ENCODE measurements around the gene FHIP1A. TPM values are rescaled to one million over a fixed set of nuclear protein-coding genes. Genes with fewer than 3 reads are reported as not detected.

FHIP1A gene
- total RNA-seq, 1 donor from 2014 or later = 1.7 TPM

GRCh38 chr4:151454513-151454912 is 45.5 kb downstream of the FHIP1A start:
- Mint-ChIP-seq H3K27ac (ENCODE audit: unreplicated experiment) (no peak overlapping the region), H3K9me3 (ENCODE audit: low read depth) (no peaks in the 10 kb centered on the region)

GRCh38 chr4:151455212-151455611 is 46.2 kb downstream of the FHIP1A start:
- Mint-ChIP-seq H3K9me3 (ENCODE audit: low read depth) (no peaks in the 10 kb centered on the region), H3K4me3 (ENCODE audit: unreplicated experiment) (no peak overlapping the region), H3K4me1 (ENCODE audit: low read depth) (peaks cover 5% of the 10 kb centered on the region), H3K27me3 (ENCODE audit: low read depth) (no peaks in the 10 kb centered on the region), H3K27ac (ENCODE audit: unreplicated experiment) (no peak overlapping the region), H3K36me3 (ENCODE audit: low read depth) (no peaks in the 10 kb centered on the region)
- no peak for DNase-seq (ENCODE audit: low spot score)
- no peak for TF ChIP-seq CTCF (IDR thresholded peaks at IDR 0.05)

More at GRCh38 chr4:151454513-151454912, 45.5 kb downstream of the FHIP1A start:
- Mint-ChIP-seq H3K4me1 (ENCODE audit: low read depth) (peaks cover 5% of the 10 kb centered on the region), H3K27me3 (ENCODE audit: low read depth) (no peaks in the 10 kb centered on the region), H3K36me3 (ENCODE audit: low read depth) (no peaks in the 10 kb centered on the region), H3K4me3 (ENCODE audit: unreplicated experiment) (no peak overlapping the region)
- TF ChIP-seq CTCF (IDR thresholded peaks at IDR 0.05) = no peak
- DNase-seq (ENCODE audit: low spot score) = no peak

- no peaks in the 10 kb centered on the region for H3K27me3 Mint-ChIP-seq (ENCODE audit: low read depth)
- H3K36me3 Mint-ChIP-seq (ENCODE audit: low read depth) = no peaks in the 10 kb centered on the region
- peaks cover 9% of the 10 kb centered on the region for H3K4me1 Mint-ChIP-seq (ENCODE audit: low read depth)
- no peak for TF ChIP-seq CTCF (IDR thresholded peaks at IDR 0.05)
- H3K4me3 Mint-ChIP-seq (ENCODE audit: unreplicated experiment) = no peak overlapping the region
- H3K9me3 Mint-ChIP-seq (ENCODE audit: low read depth) = no peaks in the 10 kb centered on the region
- no peak overlapping the region for H3K27ac Mint-ChIP-seq (ENCODE audit: unreplicated experiment)
- no peak for DNase-seq (ENCODE audit: low spot score)
Measured at GRCh38 chr4:151458148-151458547, 49.2 kb downstream of the FHIP1A start.

Other genes with a start within 250 kb of the FHIP1A start
- gene PRSS48, start 132.0 kb upstream of the FHIP1A start, total RNA-seq = not detected in 3 replicates
- gene SH3D19, start 83.6 kb upstream of the FHIP1A start, total RNA-seq = 31.2 to 57.5 TPM (median 32.0 TPM) in 3 replicates